Neural crest cell (in vitro differentiated cells): Measurements from ENCODE around the gene ZDHHC1. TPM values are rescaled to one million over a fixed set of nuclear protein-coding genes. Genes with fewer than 3 reads are reported as not detected.

Experiments
- DNase-seq: peaks from one replicate; pipeline ENCODE4 v3.0.0; 2021; ENCODE audit warnings: low read depth, mixed read lengths, low spot score
- H3K27ac Mint-ChIP-seq: one replicate; pipeline ENCODE4 v1.8.0; 2021; ENCODE audit warnings: mild to moderate bottlenecking, mixed read lengths; ENCODE audit not compliant: unreplicated experiment
- H3K27me3 Mint-ChIP-seq: 2 replicates; pipeline ENCODE4 v1.8.0; 2021; ENCODE audit warnings: low read depth, mild to moderate bottlenecking, mixed read lengths
- H3K36me3 Mint-ChIP-seq: 2 replicates; pipeline ENCODE4 v1.8.0; 2021; ENCODE audit warnings: low read depth, mild to moderate bottlenecking, mixed read lengths
- H3K4me1 Mint-ChIP-seq: 2 replicates; pipeline ENCODE4 v1.8.0; 2021; ENCODE audit warnings: mixed read lengths
- H3K4me3 Mint-ChIP-seq: one replicate; pipeline ENCODE4 v1.8.0; 2021; ENCODE audit warnings: mild to moderate bottlenecking, mixed read lengths
- H3K9me3 Mint-ChIP-seq: 2 replicates; pipeline ENCODE4 v1.8.0; 2021; ENCODE audit warnings: mixed read lengths
- CTCF ChIP-seq: fragments of 200-600 bp; sonication (generic); conservative IDR thresholded peaks from 2 replicates; pipeline ENCODE4 v1.5.0; 2021; ENCODE audit warnings: antibody characterized with exemption, mild to moderate bottlenecking
- total RNA-seq: library from RNA; stranded (reverse); gene quantifications from 2 replicates; pipeline ENCODE4 v1.2.1, GENCODE V29; 2021

The ZDHHC1 gene
- total RNA-seq, 1 donor from 2014 or later = 10.2 TPM

GRCh38 chr16:67400901-67401300 lies 15.4 kb downstream of the ZDHHC1 start:
- TF ChIP-seq CTCF = no peak
- no peak overlapping the region for H3K27ac Mint-ChIP-seq
- no peak for DNase-seq
- H3K36me3 Mint-ChIP-seq = no peaks in the 10 kb centered on the region
- no peaks in the 10 kb centered on the region for H3K9me3 Mint-ChIP-seq
- peaks cover 21% of the 10 kb centered on the region for H3K4me1 Mint-ChIP-seq
- H3K27me3 Mint-ChIP-seq = peaks cover 10% of the 10 kb centered on the region
- no peak overlapping the region for H3K4me3 Mint-ChIP-seq

- H3K9me3 Mint-ChIP-seq = no peaks in the 10 kb centered on the region
- H3K4me3 Mint-ChIP-seq = no peak overlapping the region
- no peaks in the 10 kb centered on the region for H3K36me3 Mint-ChIP-seq
- no peak overlapping the region for H3K27ac Mint-ChIP-seq
- peaks cover 28% of the 10 kb centered on the region for H3K4me1 Mint-ChIP-seq
- H3K27me3 Mint-ChIP-seq = peaks cover 19% of the 10 kb centered on the region
- no peak for DNase-seq
- TF ChIP-seq CTCF = peak; percentile 31
Measured at GRCh38 chr16:67399749-67400704, 16.2 kb downstream of the ZDHHC1 start.

- H3K4me3 Mint-ChIP-seq = no peak overlapping the region
- no peaks in the 10 kb centered on the region for H3K9me3 Mint-ChIP-seq
- H3K36me3 Mint-ChIP-seq = no peaks in the 10 kb centered on the region
- peaks cover 24% of the 10 kb centered on the region for H3K27me3 Mint-ChIP-seq
- DNase-seq = peak; percentile 76
- peaks cover 28% of the 10 kb centered on the region for H3K4me1 Mint-ChIP-seq
- peak; percentile 79 for TF ChIP-seq CTCF
- no peak overlapping the region for H3K27ac Mint-ChIP-seq
Measured at GRCh38 chr16:67399218-67399733, 17.0 kb downstream of the ZDHHC1 start.

GRCh38 chr16:67398546-67399217 lies 17.6 kb downstream of the ZDHHC1 start:
- DNase-seq = no peak
- Mint-ChIP-seq H3K27me3 (peaks cover 30% of the 10 kb centered on the region), H3K4me3 (no peak overlapping the region), H3K36me3 (no peaks in the 10 kb centered on the region), H3K4me1 (peaks cover 31% of the 10 kb centered on the region), H3K27ac (no peak overlapping the region), H3K9me3 (no peaks in the 10 kb centered on the region)
- TF ChIP-seq CTCF = no peak

- H3K4me1 Mint-ChIP-seq = peaks cover 27% of the 10 kb centered on the region
- no peak overlapping the region for H3K4me3 Mint-ChIP-seq
- no peak for TF ChIP-seq CTCF
- no peak for DNase-seq
- H3K9me3 Mint-ChIP-seq = no peaks in the 10 kb centered on the region
- no peaks in the 10 kb centered on the region for H3K36me3 Mint-ChIP-seq
- H3K27ac Mint-ChIP-seq = no peak overlapping the region
- H3K27me3 Mint-ChIP-seq = peaks cover 36% of the 10 kb centered on the region
Measured at GRCh38 chr16:67397812-67398545, 18.3 kb downstream of the ZDHHC1 start.
